Left lung (tissue), 10 donors: Measurements from ENCODE around the gene PRRT4. TPM values are rescaled to one million over a fixed set of nuclear protein-coding genes. Genes with fewer than 3 reads are reported as not detected.

Experiments
- ATAC-seq: fragments of 200-7000 bp; cut with Tn5 transposase; one replicate; pipeline ENCODE4 v1.9.1; 2020; ENCODE audit warnings: moderate library complexity
- DNase-seq, 4 donors: peaks; one replicate each; pipeline ENCODE4 v3.0.0-alpha.2; 2013 to 2020
- H3K27ac ChIP-seq, 2 donors: fragments of 200-600 bp; sonication (generic) in 1 of 2; one replicate each; pipeline versions ENCODE4 v1.5.0 to v1.8.0; 2020 to 2021
- H3K27me3 ChIP-seq, 2 donors: fragments of 200-600 bp; sonication (generic) in 1 of 2; one replicate each; pipeline versions ENCODE4 v1.5.0 to v1.8.0; 2020 to 2021
- H3K36me3 ChIP-seq, 2 donors: fragments of 200-600 bp; sonication (generic) in 1 of 2; one replicate each; pipeline versions ENCODE4 v1.5.0 to v1.8.0; 2020 to 2021
- H3K4me1 ChIP-seq, 2 donors: fragments of 200-600 bp; one replicate each; pipeline ENCODE4 v1.8.0; 2021
- H3K4me3 ChIP-seq, 2 donors: fragments of 200-600 bp; sonication (generic) in 1 of 2; one replicate each; pipeline versions ENCODE4 v1.5.0 to v1.8.0; 2020 to 2021; ENCODE audit warnings: mild to moderate bottlenecking in 1 of 2
- H3K9me3 ChIP-seq, 2 donors: fragments of 200-600 bp; sonication (generic) in 1 of 2; one replicate each; pipeline versions ENCODE4 v1.5.0 to v1.8.0; 2020 to 2021
- CTCF ChIP-seq, 2 donors: fragments of 200-600 bp; sonication (generic) in 1 of 2; IDR thresholded peaks; one replicate each; pipeline versions ENCODE4 v1.5.0 to v1.8.0; 2021; ENCODE audit warnings: antibody characterized with exemption in 2 of 2
- intact Hi-C, 2 donors: fragments of 100-400 bp; cut with DNase I; formaldehyde crosslinking; loops; one replicate each; pipeline versions ENCODE4 v1.11.2 to v1.14.2; 2022
- polyA plus RNA-seq, 6 donors: library from polyadenylated mRNA; unstranded; fragments of 120-200 nt; gene quantifications; one replicate each; pipeline ENCODE4 v1.2.1, GENCODE V29; 2013; ENCODE audit not compliant: insufficient read length in 6 of 6
- total RNA-seq, 2 donors: library from RNA; stranded (reverse); fragmentation: NEBNext Ultra II Directional; extraction: Animal tissue kit (Norgen Biotek cat#: 25700); gene quantifications; one replicate each; pipeline ENCODE4 v1.2.1, GENCODE V29; 2021
- donor health status: DM: no; HTN: yes; CAD: no.
- donor health status: DM: no; HTN: no; CAD: no.

PRRT4 gene
- total and polyA plus RNA-seq, 8 donors, result 0.42 to 3.8 (median 2.7) TPM

GRCh38 chr7:128381161-128381821, 19.8 kb upstream of the PRRT4 start:
- DNase-seq, result no peak
- no peaks in the 10 kb centered on the region for H3K9me3 ChIP-seq
- H3K27ac ChIP-seq, result no peak overlapping the region
- H3K27me3 ChIP-seq, result no peaks in the 10 kb centered on the region
- TF ChIP-seq CTCF (IDR thresholded peaks at IDR 0.05), result no peak
- no peak overlapping the region for H3K4me3 ChIP-seq
- intact Hi-C loops, result no loop called here
- ATAC-seq, result peak; percentile 36
- peaks cover 0 to 8% of the 10 kb centered on the region in 2 donors for H3K4me1 ChIP-seq
- no peaks in the 10 kb centered on the region for H3K36me3 ChIP-seq

- no peak overlapping the region for H3K27ac ChIP-seq
- H3K4me1 ChIP-seq, result peaks cover 0 to 8% of the 10 kb centered on the region in 2 donors
- TF ChIP-seq CTCF (IDR thresholded peaks at IDR 0.05), result no peak
- H3K36me3 ChIP-seq, result no peaks in the 10 kb centered on the region
- DNase-seq (peak in 2 of 4 donors; percentile 24 to 25), ATAC-seq (peak; percentile 42)
- intact Hi-C loops, result no loop called here
- H3K27me3 ChIP-seq, result no peaks in the 10 kb centered on the region
- no peak overlapping the region for H3K4me3 ChIP-seq
- H3K9me3 ChIP-seq, result no peaks in the 10 kb centered on the region
Measured at GRCh38 chr7:128380483-128381106, 19.1 kb upstream of the PRRT4 start.

GRCh38 chr7:128379900-128380479, 18.5 kb upstream of the PRRT4 start:
- TF ChIP-seq CTCF (IDR thresholded peaks at IDR 0.05), result no peak
- no peak overlapping the region for H3K27ac ChIP-seq
- no peaks in the 10 kb centered on the region for H3K27me3 ChIP-seq
- H3K4me1 ChIP-seq, result peaks cover 0 to 8% of the 10 kb centered on the region in 2 donors
- no peak overlapping the region for H3K4me3 ChIP-seq
- DNase-seq (no peak), ATAC-seq (no peak)
- H3K36me3 ChIP-seq, result no peaks in the 10 kb centered on the region
- H3K9me3 ChIP-seq, result no peaks in the 10 kb centered on the region
- intact Hi-C loops, result no loop called here

- DNase-seq (no peak), ATAC-seq (no peak)
- Histone ChIP-seq H3K4me1 (peaks cover 0 to 8% of the 10 kb centered on the region in 2 donors), H3K9me3 (no peaks in the 10 kb centered on the region), H3K36me3 (no peaks in the 10 kb centered on the region), H3K4me3 (no peak overlapping the region), H3K27ac (no peak overlapping the region), H3K27me3 (no peaks in the 10 kb centered on the region)
- intact Hi-C loops, result no loop called here
- TF ChIP-seq CTCF (IDR thresholded peaks at IDR 0.05), result no peak
Measured at GRCh38 chr7:128378637-128379036, 17.1 kb upstream of the PRRT4 start.

- intact Hi-C loops, result no loop called here
- Histone ChIP-seq H3K27ac (no peak overlapping the region), H3K9me3 (no peaks in the 10 kb centered on the region), H3K4me3 (no peak overlapping the region), H3K27me3 (no peaks in the 10 kb centered on the region), H3K36me3 (no peaks in the 10 kb centered on the region), H3K4me1 (peaks cover 0 to 2% of the 10 kb centered on the region in 2 donors)
- DNase-seq, result no peak
- no peak for ATAC-seq
- TF ChIP-seq CTCF (IDR thresholded peaks at IDR 0.05), result no peak
Measured at GRCh38 chr7:128376077-128376476, 14.6 kb upstream of the PRRT4 start.
